ENCODE data around the gene RHBDD1. TPM values are rescaled to one million over a fixed set of nuclear protein-coding genes. Genes with fewer than 3 reads are reported as not detected.

RHBDD1 gene
- polyA plus RNA-seq, 1 of the 3 experiments (the other 2 are of a cell fraction), result 10.3 TPM

DNA sequence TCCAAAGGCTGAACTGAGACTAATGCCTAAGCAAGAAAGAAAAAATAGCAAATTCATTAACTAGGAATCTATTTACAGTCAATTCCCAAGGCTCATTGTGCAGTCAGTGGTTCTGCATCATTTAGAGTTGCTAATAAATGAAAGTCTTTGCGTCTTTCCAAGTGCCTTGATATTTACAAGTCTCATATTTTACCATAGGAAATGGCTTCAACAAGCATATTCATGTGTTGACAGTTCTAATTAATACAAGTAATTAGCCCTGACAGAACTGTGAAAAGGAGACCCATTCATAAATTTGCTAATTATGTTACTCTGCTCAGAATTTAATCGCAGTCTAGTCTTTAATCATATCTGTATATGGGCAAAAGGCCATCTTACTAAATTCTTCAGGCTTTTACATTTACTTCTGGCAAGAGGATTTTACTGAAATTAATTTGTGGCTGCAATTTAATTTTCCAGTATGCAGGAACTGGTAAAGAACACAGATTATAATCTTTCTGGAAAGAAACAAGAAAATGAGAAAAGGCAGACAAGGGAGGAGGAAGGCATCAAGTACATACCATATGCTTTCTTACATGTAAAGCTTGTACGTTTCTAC, 126.4 kb downstream of the RHBDD1 start:
- H3K79me2 ChIP-seq (ENCODE audit: insufficient read depth), result no peaks in the 10 kb centered on the region
- 59% methylated on average over 3 of the region's 3 CpGs for whole genome bisulfite sequencing (ENCODE audit: low lambda C conversion rate)

DNA sequence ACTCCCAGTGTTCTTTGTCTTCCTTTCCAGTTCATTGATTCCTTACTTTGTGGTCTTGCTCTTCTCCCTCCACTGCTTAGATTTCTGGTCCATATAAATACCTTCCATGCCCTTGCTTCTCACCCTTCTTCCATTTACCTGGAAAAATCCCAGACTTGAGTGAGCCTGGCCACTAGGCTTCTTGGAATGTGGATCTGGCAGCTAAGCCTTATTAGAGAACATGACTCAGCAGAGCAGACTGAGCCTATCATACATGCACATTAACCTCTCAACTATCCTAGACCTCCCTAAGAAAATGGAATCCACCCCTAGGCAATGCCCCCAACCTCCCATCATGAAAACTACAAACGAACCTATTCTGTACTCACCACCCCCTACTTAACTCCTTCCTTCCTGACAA, 127.7 kb downstream of the RHBDD1 start:
- H3F3A ChIP-seq (replicated peaks; ENCODE audit: insufficient read depth), result no peaks in the 10 kb centered on the region
- WGBS (ENCODE audit: low lambda C conversion rate), result 10% methylated on average over 1 of the region's 1 CpG
- no peaks in the 10 kb centered on the region for H3K79me2 ChIP-seq (ENCODE audit: insufficient read depth)
- H3K27ac ChIP-seq (ENCODE audit: low read depth in 2 of 2, low read length in 1 of 2), result no peak overlapping the region
- H3K36me3 ChIP-seq (replicated peaks in 1 of 2; ENCODE audit: control insufficient read depth in 1 of 2, insufficient read depth in 2 of 2, low read length in 1 of 2), result no peaks in the 10 kb centered on the region
- H3K9me3 ChIP-seq, result 0 out of 2 replicates have a peak, but pooled peaks cover 3% of the 10 kb centered on the region
- CTCF ChIA-PET, result no interaction called here
- no peak overlapping the region for H3K9ac ChIP-seq
- no peaks in the 10 kb centered on the region for H3K27me3 ChIP-seq (ENCODE audit: insufficient read depth)
- no peak overlapping the region for H3K4me3 ChIP-seq (ENCODE audit: low read depth in 2 of 2, low read length in 1 of 2)
- no peaks in the 10 kb centered on the region for H4K20me1 ChIP-seq (ENCODE audit: insufficient read depth)
- TF ChIP-seq RXRA (IDR thresholded peaks at IDR 0.05; ENCODE audit: borderline replicate concordance, low read depth), result no peak
- peak; percentile 41; the same call in 1 of the 2 replicates for TF ChIP-seq TEAD4 (IDR thresholded peaks at IDR 0.05; ENCODE audit: borderline replicate concordance, insufficient read depth)
- TF ChIP-seq, protein P1, sequence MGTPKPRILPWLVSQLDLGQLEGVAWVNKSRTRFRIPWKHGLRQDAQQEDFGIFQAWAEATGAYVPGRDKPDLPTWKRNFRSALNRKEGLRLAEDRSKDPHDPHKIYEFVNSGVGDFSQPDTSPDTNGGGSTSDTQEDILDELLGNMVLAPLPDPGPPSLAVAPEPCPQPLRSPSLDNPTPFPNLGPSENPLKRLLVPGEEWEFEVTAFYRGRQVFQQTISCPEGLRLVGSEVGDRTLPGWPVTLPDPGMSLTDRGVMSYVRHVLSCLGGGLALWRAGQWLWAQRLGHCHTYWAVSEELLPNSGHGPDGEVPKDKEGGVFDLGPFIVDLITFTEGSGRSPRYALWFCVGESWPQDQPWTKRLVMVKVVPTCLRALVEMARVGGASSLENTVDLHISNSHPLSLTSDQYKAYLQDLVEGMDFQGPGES (IDR thresholded peaks at IDR 0.05; ENCODE audit: low read depth, low read length), result no peak
- no peak for TF ChIP-seq USF2 (IDR thresholded peaks at IDR 0.05; ENCODE audit: borderline replicate concordance, low read depth, low read length)
- TF ChIP-seq POLR2AphosphoS5 (IDR thresholded peaks at IDR 0.05; ENCODE audit: low read depth, low read length), result no peak
- TF ChIP-seq MAX (IDR thresholded peaks at IDR 0.05; ENCODE audit: low read depth), result no peak; the same call in 1 of the 2 replicates
- no peak for TF ChIP-seq SIN3A (IDR thresholded peaks at IDR 0.05; ENCODE audit: borderline replicate concordance, low read depth, low read length)
- peak; percentile 57; the same call in 1 of the 2 replicates for TF ChIP-seq FOSL2 (IDR thresholded peaks at IDR 0.05; ENCODE audit: borderline replicate concordance, low read depth)
- peak; percentile 55; the same call in 1 of the 2 replicates for TF ChIP-seq TCF12 (IDR thresholded peaks at IDR 0.05)
- TF ChIP-seq JUND (IDR thresholded peaks at IDR 0.05), result peak; percentile 38
- TF ChIP-seq NFIC (IDR thresholded peaks at IDR 0.05; ENCODE audit: borderline replicate concordance), result peak; percentile 57
- no peak for TF ChIP-seq SMC3 (IDR thresholded peaks at IDR 0.05; ENCODE audit: low read depth, low read length)
- TF ChIP-seq GATA2 (CRISPR knock-in tag; IDR thresholded peaks at IDR 0.05), result no peak
- no peak for TF ChIP-seq NRF1 (IDR thresholded peaks at IDR 0.05; ENCODE audit: low read depth, low read length)
- peak in 1 of 2 experiments; percentile 32; a peak in 1 of 4 replicates for TF ChIP-seq EP300 (IDR thresholded peaks at IDR 0.05; ENCODE audit: borderline replicate concordance in 1 of 2, low read depth in 1 of 2, low read length in 1 of 2)
- POLR2A ChIA-PET, result no interaction called here
- no peaks in the 10 kb centered on the region for H3K9me2 ChIP-seq
- H3K4me2 ChIP-seq, result no peak overlapping the region
- peaks cover 0 to 3% of the 10 kb centered on the region in 2 experiments; a peak in 2 of 4 replicates for H3K4me1 ChIP-seq (ENCODE audit: control insufficient read depth in 1 of 2, insufficient read depth in 2 of 2, low read depth in 1 of 2, low read length in 1 of 2)
- no peak overlapping the region for H2AFZ ChIP-seq (ENCODE audit: low read depth)
- DNase-seq, result no peak

More for the DNA sequence above, 126.4 kb downstream of the RHBDD1 start:
- H3K36me3 ChIP-seq (replicated peaks in 1 of 2; ENCODE audit: control insufficient read depth in 1 of 2, insufficient read depth in 2 of 2, low read length in 1 of 2), result no peaks in the 10 kb centered on the region
- DNase-seq, result no peak
- no peak overlapping the region for H2AFZ ChIP-seq (ENCODE audit: low read depth)
- TF ChIP-seq YY1 (IDR thresholded peaks at IDR 0.05; ENCODE audit: low read depth), result no peak
- peak; percentile 36; the same call in 1 of the 2 replicates for TF ChIP-seq TCF12 (IDR thresholded peaks at IDR 0.05)
- no peak overlapping the region for H3K4me2 ChIP-seq
- CTCF ChIA-PET, result interaction anchor here (0.6 kb wide), 1 partner anchor 160 kb away, joined by 3 read pairs; no protein-coding TSS in a partner anchor
- H3K9ac ChIP-seq, result no peak overlapping the region
- H3K4me1 ChIP-seq (ENCODE audit: control insufficient read depth in 1 of 2, insufficient read depth in 2 of 2, low read depth in 1 of 2, low read length in 1 of 2), result peaks cover 0 to 3% of the 10 kb centered on the region in 2 experiments; a peak in 2 of 4 replicates
- POLR2A ChIA-PET, result no interaction called here
- H3K9me2 ChIP-seq, result no peaks in the 10 kb centered on the region
- no peak overlapping the region for H3K4me3 ChIP-seq (ENCODE audit: low read depth in 2 of 2, low read length in 1 of 2)
- H3K9me3 ChIP-seq, result 0 out of 2 replicates have a peak, but pooled peaks cover 3% of the 10 kb centered on the region
- H3K27me3 ChIP-seq (ENCODE audit: insufficient read depth), result no peaks in the 10 kb centered on the region
- no peaks in the 10 kb centered on the region for H4K20me1 ChIP-seq (ENCODE audit: insufficient read depth)
- H3K27ac ChIP-seq (ENCODE audit: low read depth in 2 of 2, low read length in 1 of 2), result no peak overlapping the region
- no peaks in the 10 kb centered on the region for H3F3A ChIP-seq (replicated peaks; ENCODE audit: insufficient read depth)

Measured in SK-N-SH (cell line).